Brain pericyte (primary cell): Measurements from ENCODE around the gene OR52D1.

Experiments
- DNase-seq: peaks from one replicate; pipeline ENCODE4 v3.0.0-alpha.2; 2012; ENCODE audit warnings: low read depth, low spot score

The OR52D1 gene

DNA sequence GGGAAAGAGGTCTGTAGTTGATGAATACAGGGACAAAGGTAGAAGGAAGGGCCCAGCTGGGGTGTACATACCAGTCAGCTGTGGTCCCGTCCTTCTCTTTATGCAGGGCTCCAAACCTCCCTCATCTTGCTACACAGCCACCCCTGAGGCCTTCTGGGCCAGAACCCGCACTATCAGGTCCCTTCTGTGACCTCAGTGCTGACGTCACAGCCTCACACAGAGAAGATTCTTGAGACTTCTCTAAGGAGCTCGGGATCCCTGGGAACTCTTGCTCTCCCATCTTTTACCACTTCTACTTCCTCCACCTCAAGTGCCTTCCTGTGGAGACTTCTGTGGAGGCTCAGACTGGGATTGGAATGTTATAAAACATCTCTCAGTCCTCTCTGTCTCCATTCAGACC is 21.3 kb downstream of the OR52D1 start, which contains the start of gene UBQLN3:
TSS of gene UBQLN3 (minus strand) at position 155 of the 400 bp plus-strand sequence. CDS start 399 bp downstream, outside the sequence.
- DNase-seq: no peak

DNA sequence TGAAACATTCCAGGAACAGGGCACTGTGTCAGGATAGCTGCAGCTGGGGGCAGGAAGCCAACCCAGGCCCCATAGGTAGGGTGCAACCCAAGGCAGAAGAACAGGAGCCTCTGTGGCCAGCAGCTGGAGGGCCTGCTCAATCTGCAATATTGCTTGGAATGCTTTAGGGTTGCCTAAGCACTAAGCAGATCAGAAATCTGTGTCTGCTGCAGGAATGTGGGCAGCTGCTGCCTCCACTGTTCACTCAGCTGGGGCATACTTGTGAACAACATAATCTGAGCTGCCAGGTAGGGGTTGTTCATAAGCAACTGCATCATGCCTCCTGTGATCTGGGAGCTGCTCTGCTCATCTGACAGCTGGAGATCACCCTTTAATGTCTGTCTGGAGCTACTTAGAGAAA is 26.4 kb downstream of the OR52D1 start:
- DNase-seq: no peak

GRCh38 chr11:5516599-5516998 is 28.1 kb downstream of the OR52D1 start, which contains the start of gene UBQLNL:
Gene UBQLNL (minus strand): TSS chr11:5516699. CDS start chr11:5516441, 258 bp downstream.
- no peak for DNase-seq

DNA sequence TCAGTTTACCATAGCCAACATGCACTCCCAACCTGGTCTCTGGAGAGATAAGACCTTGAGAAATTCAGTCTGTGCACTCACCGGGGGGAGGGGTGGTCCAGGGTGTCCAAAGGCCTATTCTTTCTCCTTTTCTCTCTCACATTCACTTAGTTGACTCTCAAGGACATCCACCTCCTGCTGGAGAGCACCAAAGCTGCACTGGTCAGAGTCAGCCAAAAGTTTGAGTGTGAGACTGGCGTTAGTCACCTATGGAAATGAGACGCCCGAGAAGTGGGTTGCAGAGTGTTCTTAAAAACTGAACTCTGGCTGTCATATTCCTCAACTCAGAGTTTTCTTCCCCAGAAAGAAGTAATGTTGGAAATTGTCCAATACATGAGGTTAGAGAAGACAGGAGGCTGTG is 33.1 kb downstream of the OR52D1 start:
- DNase-seq: no peak

GRCh38 chr11:5522308-5522707 is 33.8 kb downstream of the OR52D1 start:
- no peak for DNase-seq

GRCh38 chr11:5524756-5525155 is 36.3 kb downstream of the OR52D1 start:
- no peak for DNase-seq

GRCh38 chr11:5527716-5528115 is 39.2 kb downstream of the OR52D1 start:
- DNase-seq: no peak

DNA sequence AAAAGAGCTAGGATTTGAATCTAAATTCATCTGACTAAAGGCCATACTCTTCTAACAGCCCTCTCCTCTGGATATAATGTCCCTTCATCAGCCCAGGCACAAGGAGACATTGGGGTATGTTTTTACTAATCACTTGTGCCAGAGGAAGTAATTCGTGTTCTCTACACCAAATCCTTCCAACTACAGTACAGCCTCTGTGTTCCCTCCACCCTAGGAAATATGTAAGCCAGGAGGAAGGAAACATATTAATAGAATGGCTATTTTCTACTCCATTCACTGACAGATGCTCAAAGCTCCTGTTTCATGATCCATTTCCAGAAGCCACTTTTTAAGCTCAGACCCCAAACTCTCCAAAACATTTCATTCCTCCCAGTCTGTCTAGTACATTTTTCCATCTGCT is 40.0 kb downstream of the OR52D1 start:
- DNase-seq: no peak

GRCh38 chr11:5531053-5531831 is 42.8 kb downstream of the OR52D1 start:
- DNase-seq: no peak

DNA sequence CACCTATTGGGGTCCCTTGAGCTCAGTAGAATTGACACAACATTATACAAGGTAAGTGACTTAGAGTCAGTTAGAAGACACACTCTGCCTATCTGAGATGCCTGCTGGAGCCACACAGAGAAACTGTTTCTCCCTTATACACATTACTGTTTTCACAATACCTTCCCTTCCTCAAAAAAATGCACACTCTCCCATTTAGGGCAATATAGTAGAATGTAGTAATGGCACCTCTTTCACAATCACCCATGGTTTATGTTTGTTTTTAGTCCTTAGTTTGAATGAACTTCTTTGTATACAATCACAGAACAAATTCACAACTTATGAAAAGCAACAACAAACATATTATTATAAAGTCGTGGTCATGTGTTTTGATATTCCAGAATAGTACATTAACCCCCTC is 45.6 kb downstream of the OR52D1 start:
- DNase-seq: no peak

DNA sequence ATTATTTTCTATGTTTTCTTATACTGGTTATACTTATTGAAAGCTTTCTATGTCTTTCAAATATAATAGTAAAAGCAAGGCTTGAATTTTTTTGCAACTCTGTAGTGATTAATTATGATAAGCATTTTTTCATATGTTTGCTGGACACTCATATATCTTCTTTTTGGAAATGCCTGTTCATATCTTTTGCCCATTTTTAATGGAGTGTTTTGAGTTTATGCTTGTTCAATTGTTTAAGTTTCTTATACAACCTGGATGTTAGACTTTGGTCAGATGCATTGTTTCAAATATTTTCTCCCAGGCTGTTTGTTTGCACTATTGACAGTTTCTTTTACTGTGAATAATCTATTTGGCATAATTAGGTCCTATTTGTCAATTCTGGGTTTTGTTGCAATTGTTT is 48.0 kb downstream of the OR52D1 start:
- DNase-seq: no peak
